ENCODE data around the gene TMEM150A.

GRCh38 chr2:85583667-85584353 lies 18.7 kb downstream of the TMEM150A start:
- TF ChIP-seq POLR2A (IDR thresholded peaks at IDR 0.05) (no peak), CTCF (IDR thresholded peaks at IDR 0.05) (no peak)

All from esophagus squamous epithelium (tissue), 4 donors.